H1 (cell line): Measurements from ENCODE around the gene AP2B1. TPM values are rescaled to one million over a fixed set of nuclear protein-coding genes. Genes with fewer than 3 reads are reported as not detected.

Source experiments
- CTCF ChIA-PET: fragments of 300-600 bp; sonication (Branson Sonifier 250); formaldehyde crosslinking; loops from one replicate; lab custom pipeline; 2021; ENCODE audit not compliant: partially characterized antibody; lab: Charles Lee
- POLR2A ChIA-PET: fragments of 300-600 bp; sonication (Branson Sonifier 250); formaldehyde crosslinking; loops from one replicate; lab custom pipeline; 2021; ENCODE audit warnings: inconsistent platforms; ENCODE audit not compliant: partially characterized antibody; lab: Charles Lee
- DNase-seq, 2 experiments: peaks; one replicate each; pipeline versions ENCODE4 v3.0.0 to v3.0.0-alpha.2; 2010 to 2022; ENCODE audit warnings: low spot score in 2 of 2, low read depth in 1 of 2, mixed read lengths in 1 of 2
- FAIRE-seq: peaks from 2 replicates; lab custom pipeline; 2011; peaks lifted over from hg19 to GRCh38; lab: Jason Lieb, UNC
- H2AFZ ChIP-seq: 2 replicates; pipeline ENCODE4 v1.8.1; 2012; ENCODE audit warnings: low read length, inconsistent platforms
- H2AK5ac ChIP-seq: 2 replicates; pipeline ENCODE4 v1.6.1; 2013; ENCODE audit warnings: low read depth, low read length
- H2BK120ac ChIP-seq: replicated peaks from 2 replicates; pipeline ENCODE3; 2013; ENCODE audit warnings: low read depth, low read length, inconsistent platforms
- H2BK12ac ChIP-seq: 2 replicates; pipeline ENCODE4 v1.6.1; 2013; ENCODE audit warnings: low read depth, low read length
- H2BK15ac ChIP-seq: 2 replicates; pipeline ENCODE4 v1.6.1; 2013; ENCODE audit warnings: low read length
- H2BK20ac ChIP-seq: 2 replicates; pipeline ENCODE4 v1.6.1; 2013; ENCODE audit warnings: low read length
- H2BK5ac ChIP-seq: 2 replicates; pipeline ENCODE4 v1.6.1; 2013; ENCODE audit warnings: low read depth, low read length
- H3K14ac ChIP-seq: 2 replicates; pipeline ENCODE4 v1.6.1; 2013; ENCODE audit warnings: inconsistent platforms; ENCODE audit not compliant: insufficient read length
- H3K18ac ChIP-seq: 2 replicates; pipeline ENCODE4 v1.6.1; 2013; ENCODE audit warnings: low read length; ENCODE audit errors: extremely low read depth
- H3K23ac ChIP-seq: 2 replicates; pipeline ENCODE4 v1.6.1; 2013; ENCODE audit warnings: inconsistent platforms; ENCODE audit not compliant: insufficient read length
- H3K23me2 ChIP-seq: 2 replicates; pipeline ENCODE4 v1.6.1; 2013; ENCODE audit warnings: low read depth, low read length
- H3K27ac ChIP-seq: 2 replicates; pipeline ENCODE4 v1.6.1; 2011; ENCODE audit warnings: low read depth, low read length, inconsistent platforms
- H3K27me3 ChIP-seq, 4 experiments: replicated peaks in 1 of 4; 1 replicate in 1 of 4; 2 replicates in 3 of 4; pipeline versions ENCODE4 v1.6.1 to v1.8.1; 2011 to 2013; ENCODE audit warnings: low read length in 3 of 4, mild to moderate bottlenecking in 3 of 4, inconsistent platforms in 2 of 4, mixed read lengths in 2 of 4, moderate library complexity in 1 of 4; ENCODE audit not compliant: control insufficient read depth in 3 of 4, insufficient read depth in 3 of 4; ENCODE audit errors: extremely low read depth in 1 of 4
- H3K36me3 ChIP-seq, 4 experiments: 2 replicates each; pipeline versions ENCODE4 v1.6.1 to v1.8.1; 2011 to 2013; ENCODE audit warnings: mild to moderate bottlenecking in 4 of 4, low read length in 3 of 4, moderate library complexity in 2 of 4, control low read depth in 1 of 4, inconsistent platforms in 1 of 4; ENCODE audit not compliant: insufficient read depth in 4 of 4, control insufficient read depth in 2 of 4
- H3K4ac ChIP-seq: replicated peaks from 2 replicates; pipeline ENCODE3; 2013; ENCODE audit warnings: low read length, low read depth, mixed read lengths, inconsistent platforms; ENCODE audit not compliant: insufficient read length
- H3K4me1 ChIP-seq, 4 experiments: replicated peaks in 1 of 4; 1 replicate in 1 of 4; 2 replicates in 3 of 4; pipeline versions ENCODE4 v1.6.1 to v1.8.1; 2011 to 2013; ENCODE audit warnings: low read length in 3 of 4, inconsistent platforms in 2 of 4, mixed read lengths in 1 of 4; ENCODE audit not compliant: insufficient read depth in 4 of 4, control insufficient read depth in 3 of 4
- H3K4me2 ChIP-seq, 2 experiments: 2 replicates each; pipeline versions ENCODE4 v1.6.1 to v1.8.1; 2011 to 2013; ENCODE audit warnings: low read depth in 2 of 2, low read length in 2 of 2, control low read depth in 1 of 2, inconsistent platforms in 1 of 2, mild to moderate bottlenecking in 1 of 2; ENCODE audit not compliant: insufficient read depth in 1 of 2
- H3K4me3 ChIP-seq, 4 experiments: fragments of 200-600, 300-600 bp in 1 of 4; sonication (generic), shearing (Covaris generic), sonication (Bioruptor Twin) in 1 of 4; 2 replicates each; pipeline versions ENCODE4 v1.5.1 to v1.8.1; 2011 to 2016; ENCODE audit warnings: low read length in 4 of 4, low read depth in 3 of 4, control low read depth in 2 of 4, inconsistent platforms in 2 of 4, mild to moderate bottlenecking in 2 of 4, mixed read lengths in 1 of 4, moderate library complexity in 1 of 4; ENCODE audit not compliant: insufficient read depth in 2 of 4; ENCODE audit errors: extremely low read depth in 1 of 4
- H3K56ac ChIP-seq: replicated peaks from 2 replicates; pipeline ENCODE3; 2013; ENCODE audit warnings: low read depth, mild to moderate bottlenecking, mixed read lengths, low read length, inconsistent platforms; ENCODE audit not compliant: insufficient read length
- H3K79me1 ChIP-seq: 2 replicates; pipeline ENCODE4 v1.6.1; 2013; ENCODE audit warnings: low read depth, low read length, control low read depth
- H3K79me2 ChIP-seq, 2 experiments: 2 replicates each; pipeline versions ENCODE4 v1.6.1 to v1.8.1; 2012 to 2013; ENCODE audit warnings: low read length in 2 of 2, mild to moderate bottlenecking in 2 of 2, inconsistent platforms in 1 of 2; ENCODE audit not compliant: insufficient read depth in 2 of 2, control insufficient read depth in 1 of 2
- H3K9ac ChIP-seq, 4 experiments: replicated peaks in 1 of 4; 1 replicate in 1 of 4; 2 replicates in 3 of 4; pipeline versions ENCODE4 v1.6.1 to v1.8.1; 2011 to 2013; ENCODE audit warnings: low read depth in 3 of 4, low read length in 3 of 4, control low read depth in 2 of 4, mild to moderate bottlenecking in 2 of 4, moderate library complexity in 2 of 4, inconsistent platforms in 1 of 4; ENCODE audit errors: extremely low read depth in 1 of 4
- H3K9me3 ChIP-seq, 2 experiments: 2 replicates each; pipeline versions ENCODE4 v1.6.1 to v1.8.1; 2012 to 2013; ENCODE audit warnings: mild to moderate bottlenecking in 2 of 2, moderate library complexity in 2 of 2, control low read depth in 1 of 2, inconsistent platforms in 1 of 2, low read depth in 1 of 2, low read length in 1 of 2, mixed read lengths in 1 of 2; ENCODE audit not compliant: insufficient read depth in 2 of 2
- H4K20me1 ChIP-seq, 2 experiments: replicated peaks in 1 of 2; 2 replicates each; pipeline versions ENCODE3 to v1.8.1; 2011 to 2013; ENCODE audit warnings: inconsistent platforms in 2 of 2, low read length in 2 of 2, mild to moderate bottlenecking in 1 of 2; ENCODE audit not compliant: insufficient read depth in 2 of 2, control insufficient read depth in 1 of 2
- H4K5ac ChIP-seq: 2 replicates; pipeline ENCODE4 v1.6.1; 2013; ENCODE audit warnings: low read length, low read depth, mixed read lengths, inconsistent platforms; ENCODE audit not compliant: insufficient read length
- H4K8ac ChIP-seq: 2 replicates; pipeline ENCODE4 v1.8.0; 2013; ENCODE audit warnings: mild to moderate bottlenecking, moderate library complexity, low read length, inconsistent platforms; ENCODE audit not compliant: insufficient read depth; ENCODE audit errors: extremely low read depth
- H4K91ac ChIP-seq: replicated peaks from 2 replicates; pipeline ENCODE3; 2013; ENCODE audit warnings: low read length, mixed read lengths, inconsistent platforms; ENCODE audit not compliant: insufficient read length
- FOSL1 ChIP-seq: IDR thresholded peaks from 2 replicates; pipeline ENCODE4 v1.6.1; 2011; ENCODE audit warnings: mild to moderate bottlenecking, low read depth, low read length, moderate library complexity; ENCODE audit not compliant: insufficient read depth
- POLR2A ChIP-seq, 2 experiments: IDR thresholded peaks; 1 replicate in 1 of 2; 2 replicates in 1 of 2; pipeline ENCODE4 v1.6.1; 2011; ENCODE audit warnings: low read depth in 2 of 2, low read length in 2 of 2, mild to moderate bottlenecking in 2 of 2; ENCODE audit errors: control extremely low read depth in 1 of 2
- RNF2 ChIP-seq: fragments of 200-900, 300-1000 bp; sonication (generic); IDR thresholded peaks from 2 replicates; pipeline ENCODE4 v1.7.1; 2016; ENCODE audit warnings: borderline replicate concordance, low read depth, mild to moderate bottlenecking, antibody characterized with exemption, low read length; ENCODE audit not compliant: poor library complexity, severe bottlenecking; ENCODE audit errors: missing control alignments
- TCF12 ChIP-seq: IDR thresholded peaks from 2 replicates; pipeline ENCODE4 v1.6.1; 2011; ENCODE audit warnings: low read depth, mild to moderate bottlenecking, low read length
- WGBS, 2 experiments: shearing (Covaris generic) in 1 of 2; methylation state at CpG; one replicate each; pipeline versions ENCODE4 v1.1.6 to v1.1.7; 2013 to 2015; ENCODE audit warnings: low lambda C conversion rate in 2 of 2, mixed read lengths in 2 of 2, inconsistent platforms in 1 of 2, low coverage in 1 of 2, missing lambda C conversion rate in 1 of 2; ENCODE audit not compliant: insufficient replicate concordance in 2 of 2, insufficient coverage in 1 of 2, insufficient read length in 1 of 2; ENCODE audit errors: extremely low coverage in 1 of 2, missing lambda C conversion rate in 1 of 2; 5-methylcytosine and 5-hydroxymethylcytosine counted together
- polyA plus RNA-seq, 7 experiments: library from polyadenylated mRNA; depleted of rRNA in 3 of 7; stranded (reverse) in 5 of 7; unstranded in 2 of 7; fragments of >200 nt in 5 of 7; fragments of 200-250 nt in 2 of 7; gene quantifications; 1 replicate in 5 of 7; 2 replicates in 1 of 7; 4 replicates in 1 of 7; pipeline versions ENCODE4 v1.2.1 to v1.2.3, GENCODE V29; 2011 to 2013; ENCODE audit warnings: missing spikeins in 2 of 7, mixed read lengths in 2 of 7
- total RNA-seq: library from RNA; stranded (reverse); fragmentation: NEBNext Ultra II Directional; extraction: Animal tissue kit (Norgen Biotek cat#: 25700); gene quantifications from 2 replicates; pipeline ENCODE4 v1.2.1, GENCODE V29; 2021

AP2B1 gene
- total and polyA plus RNA-seq, 2 of the 8 experiments (the other 6 are each of a cell fraction or from before 2014, with no cell fraction given), result 95.5 to 199 TPM

- Histone ChIP-seq H2BK12ac (no peak overlapping the region), H3K9me3 (no peaks in the 10 kb centered on the region), H3K14ac (no peak overlapping the region), H3K79me1 (no peaks in the 10 kb centered on the region), H2AK5ac (no peak overlapping the region), H4K8ac (no peak overlapping the region), H3K36me3 (peaks cover 5 to 14% (median 11%) of the 10 kb centered on the region in 4 experiments; a peak in 5 of 8 replicates), H3K23me2 (no peaks in the 10 kb centered on the region), H4K5ac (no peak overlapping the region), H3K27me3 (no peaks in the 10 kb centered on the region), H2BK15ac (no peak overlapping the region), H3K9ac (no peak overlapping the region), H3K23ac (no peak overlapping the region), H3K56ac (no peak overlapping the region), H4K20me1 (peaks cover 0 to 1% of the 10 kb centered on the region in 2 experiments), H2BK20ac (no peak overlapping the region), H2BK120ac (no peak overlapping the region), H3K4ac (no peak overlapping the region), H2BK5ac (no peak overlapping the region), H2AFZ (no peak overlapping the region), H3K4me2 (peak overlapping the region in 1 of 2 experiments; percentile 12; a peak in 2 of 4 replicates), H3K79me2 (no peaks in the 10 kb centered on the region), H3K18ac (no peak overlapping the region), H3K27ac (no peak overlapping the region), H4K91ac (no peak overlapping the region), H3K4me1 (peaks cover 0 to 3% (median 1%) of the 10 kb centered on the region in 4 experiments; a peak in 3 of 7 replicates), H3K4me3 (peak overlapping the region in 1 of 4 experiments; percentile 10; a peak in 1 of 8 replicates)
- ChIA-PET POLR2A (interaction anchor here (0.7 to 1.5 kb wide), 5 partner anchors 9 to 94 kb away, joined by 3 to 4 read pairs (median 3); no protein-coding TSS in a partner anchor), CTCF (interaction anchor here (1.0 to 1.7 kb wide), 5 partner anchors 11 to 86 kb away, joined by 3 to 8 read pairs (median 3); no protein-coding TSS in a partner anchor)
- 12% methylated on average over 2 of the region's 2 CpGs; no CpG with 5 or more reads in 1 of the 2 experiments for WGBS, 2 experiments
- DNase-seq (peak in 1 of 2 experiments; percentile 29), FAIRE-seq (no peak)
- TF ChIP-seq TCF12 (no peak), POLR2A (IDR thresholded peaks at IDR 0.05; ENCODE audit: control extremely low read depth in 1 of 2, low read depth in 2 of 2, low read length in 2 of 2) (no peak), FOSL1 (no peak), RNF2 (no peak)
Observed at GRCh38 chr17:35684055-35684802, 97.1 kb downstream of the AP2B1 start.
